ENCODE data around the gene RUSC2. TPM values are rescaled to one million over a fixed set of nuclear protein-coding genes. Genes with fewer than 3 reads are reported as not detected.

The RUSC2 gene
- total RNA-seq, 2 experiments from 2014 or later: not detected

GRCh38 chr9:35478871-35479270, 11.0 kb upstream of the RUSC2 start:
- Histone ChIP-seq H3K27ac (ENCODE audit: low read depth, low read length, poor library complexity, severe bottlenecking) (no peak overlapping the region), H3K9me2 (ENCODE audit: insufficient read depth, low read length) (no peaks in the 10 kb centered on the region), H4K20me1 (ENCODE audit: insufficient read depth, low read length) (no peaks in the 10 kb centered on the region), H3K4me3 (ENCODE audit: low read depth, low read length, poor library complexity, severe bottlenecking) (no peak overlapping the region), H3K4me2 (ENCODE audit: low read length) (no peak overlapping the region), H3K79me2 (ENCODE audit: insufficient read depth, low read depth, low read length) (no peaks in the 10 kb centered on the region), H3K4me1 (ENCODE audit: insufficient read depth, low read length, poor library complexity, severe bottlenecking) (no peaks in the 10 kb centered on the region), H3K9me3 (ENCODE audit: low read length) (no peaks in the 10 kb centered on the region), H3K36me3 (ENCODE audit: insufficient read depth, low read length) (no peaks in the 10 kb centered on the region), H2AFZ (ENCODE audit: low read length) (no peak overlapping the region)
- DNase-seq (ENCODE audit: low spot score): no peak
- BruUV-seq (replicated peaks): no TSS peak
- POLR2A ChIA-PET: interaction anchor here (0.5 kb wide), 1 partner anchor 24 kb away, joined by 7 read pairs; no protein-coding TSS in a partner anchor
- CTCF ChIA-PET (ENCODE audit: unreplicated experiment): interaction anchor here (0.6 kb wide), 2 partner anchors 360 to 506 kb away, joined by 3 to 4 read pairs; no protein-coding TSS in a partner anchor
- intact Hi-C loops (cut with micrococcal nuclease; ENCODE audit: unreplicated experiment): loop anchor here (5.0 to 10.0 kb wide), 2 partner anchors 214 to 582 kb away; a partner anchor contains a TSS
- TF ChIP-seq EZH2phosphoT487 (IDR thresholded peaks at IDR 0.05; ENCODE audit: borderline replicate concordance, low read depth, low read length): no peak
- TF ChIP-seq, protein P1, sequence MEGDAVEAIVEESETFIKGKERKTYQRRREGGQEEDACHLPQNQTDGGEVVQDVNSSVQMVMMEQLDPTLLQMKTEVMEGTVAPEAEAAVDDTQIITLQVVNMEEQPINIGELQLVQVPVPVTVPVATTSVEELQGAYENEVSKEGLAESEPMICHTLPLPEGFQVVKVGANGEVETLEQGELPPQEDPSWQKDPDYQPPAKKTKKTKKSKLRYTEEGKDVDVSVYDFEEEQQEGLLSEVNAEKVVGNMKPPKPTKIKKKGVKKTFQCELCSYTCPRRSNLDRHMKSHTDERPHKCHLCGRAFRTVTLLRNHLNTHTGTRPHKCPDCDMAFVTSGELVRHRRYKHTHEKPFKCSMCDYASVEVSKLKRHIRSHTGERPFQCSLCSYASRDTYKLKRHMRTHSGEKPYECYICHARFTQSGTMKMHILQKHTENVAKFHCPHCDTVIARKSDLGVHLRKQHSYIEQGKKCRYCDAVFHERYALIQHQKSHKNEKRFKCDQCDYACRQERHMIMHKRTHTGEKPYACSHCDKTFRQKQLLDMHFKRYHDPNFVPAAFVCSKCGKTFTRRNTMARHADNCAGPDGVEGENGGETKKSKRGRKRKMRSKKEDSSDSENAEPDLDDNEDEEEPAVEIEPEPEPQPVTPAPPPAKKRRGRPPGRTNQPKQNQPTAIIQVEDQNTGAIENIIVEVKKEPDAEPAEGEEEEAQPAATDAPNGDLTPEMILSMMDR (conservative IDR thresholded peaks at IDR 0.05; ENCODE audit: low read length): no peak

DNA sequence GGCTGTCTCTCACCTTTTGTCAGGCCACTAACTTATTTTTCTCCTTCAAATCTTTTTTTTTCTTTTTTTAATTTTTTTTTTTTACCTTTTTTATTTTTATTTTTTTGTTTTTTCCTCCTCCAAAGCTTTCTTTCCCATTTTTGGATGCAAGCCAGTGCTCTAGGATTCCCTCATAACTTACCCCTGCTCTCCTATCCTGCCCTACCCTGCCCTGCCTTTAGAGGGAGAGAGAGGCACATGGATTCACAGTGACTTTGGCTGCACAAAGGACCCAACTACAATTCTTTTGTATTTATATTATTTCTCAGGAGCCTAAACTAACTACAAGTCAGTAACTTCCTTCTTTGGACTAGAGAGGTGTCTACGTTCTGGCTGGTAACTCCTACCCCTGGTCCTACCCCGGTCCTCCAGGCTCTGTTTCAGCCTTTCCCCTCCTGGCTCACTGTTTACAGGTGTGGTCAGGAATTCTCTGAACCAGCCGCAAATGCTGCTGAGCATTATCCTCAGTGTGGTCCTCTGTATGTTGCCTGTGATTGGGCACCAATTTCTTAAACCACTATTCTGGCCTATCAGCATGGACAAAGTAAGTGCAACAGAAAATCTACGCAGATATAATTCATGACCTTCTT, 8.4 kb upstream of the RUSC2 start:
- POLR2A ChIA-PET: no interaction called here
- H3K9me2 ChIP-seq (ENCODE audit: insufficient read depth, low read length): no peaks in the 10 kb centered on the region
- H3K9me3 ChIP-seq (ENCODE audit: low read length): no peaks in the 10 kb centered on the region
- H2AFZ ChIP-seq (ENCODE audit: low read length): no peak overlapping the region
- no peaks in the 10 kb centered on the region for H3K4me1 ChIP-seq (ENCODE audit: insufficient read depth, low read length, poor library complexity, severe bottlenecking)
- no peak overlapping the region for H3K4me3 ChIP-seq (ENCODE audit: low read depth, low read length, poor library complexity, severe bottlenecking)
- intact Hi-C loops (cut with micrococcal nuclease; ENCODE audit: unreplicated experiment): loop anchor here (5.0 kb wide), 1 partner anchor 71 kb away; no protein-coding TSS in a partner anchor
- TF ChIP-seq, protein P1 (conservative IDR thresholded peaks at IDR 0.05; ENCODE audit: low read length): peak; percentile 74
- TF ChIP-seq EZH2phosphoT487 (IDR thresholded peaks at IDR 0.05; ENCODE audit: borderline replicate concordance, low read depth, low read length): no peak
- H4K20me1 ChIP-seq (ENCODE audit: insufficient read depth, low read length): no peaks in the 10 kb centered on the region
- no peaks in the 10 kb centered on the region for H3K79me2 ChIP-seq (ENCODE audit: insufficient read depth, low read depth, low read length)
- CTCF ChIA-PET (ENCODE audit: unreplicated experiment): no interaction called here
- no peak overlapping the region for H3K27ac ChIP-seq (ENCODE audit: low read depth, low read length, poor library complexity, severe bottlenecking)
- DNase-seq (ENCODE audit: low spot score): peak; percentile 24
- no peaks in the 10 kb centered on the region for H3K36me3 ChIP-seq (ENCODE audit: insufficient read depth, low read length)
- BruUV-seq (replicated peaks): no TSS peak
- H3K4me2 ChIP-seq (ENCODE audit: low read length): no peak overlapping the region

GRCh38 chr9:35482071-35482470, 7.8 kb upstream of the RUSC2 start:
- CTCF ChIA-PET (ENCODE audit: unreplicated experiment): no interaction called here
- intact Hi-C loops (cut with micrococcal nuclease; ENCODE audit: unreplicated experiment): loop anchor here (5.0 kb wide), 1 partner anchor 70 kb away; no protein-coding TSS in a partner anchor
- no peak for DNase-seq (ENCODE audit: low spot score)
- no peak overlapping the region for H2AFZ ChIP-seq (ENCODE audit: low read length)
- H3K4me1 ChIP-seq (ENCODE audit: insufficient read depth, low read length, poor library complexity, severe bottlenecking): no peaks in the 10 kb centered on the region
- H3K9me3 ChIP-seq (ENCODE audit: low read length): no peaks in the 10 kb centered on the region
- no peaks in the 10 kb centered on the region for H3K9me2 ChIP-seq (ENCODE audit: insufficient read depth, low read length)
- no peaks in the 10 kb centered on the region for H3K36me3 ChIP-seq (ENCODE audit: insufficient read depth, low read length)
- POLR2A ChIA-PET: no interaction called here
- H4K20me1 ChIP-seq (ENCODE audit: insufficient read depth, low read length): no peaks in the 10 kb centered on the region
- TF ChIP-seq, protein P1 (conservative IDR thresholded peaks at IDR 0.05; ENCODE audit: low read length): no peak
- TF ChIP-seq EZH2phosphoT487 (IDR thresholded peaks at IDR 0.05; ENCODE audit: borderline replicate concordance, low read depth, low read length): no peak
- H3K4me2 ChIP-seq (ENCODE audit: low read length): no peak overlapping the region
- H3K79me2 ChIP-seq (ENCODE audit: insufficient read depth, low read depth, low read length): no peaks in the 10 kb centered on the region
- no TSS peak for BruUV-seq (replicated peaks)
- H3K27ac ChIP-seq (ENCODE audit: low read depth, low read length, poor library complexity, severe bottlenecking): no peak overlapping the region
- H3K4me3 ChIP-seq (ENCODE audit: low read depth, low read length, poor library complexity, severe bottlenecking): no peak overlapping the region

Measured in OCI-LY7 (cell line).